Lower lobe of right lung (tissue), 2 donors: ENCODE results near the gene SP3. TPM values are rescaled to one million over a fixed set of nuclear protein-coding genes. Genes with fewer than 3 reads are reported as not detected.

Experiments used
- ATAC-seq, 2 donors: fragments of 200-7000 bp; cut with Tn5 transposase; one replicate each; pipeline ENCODE4 v1.9.1; 2020 to 2022; ENCODE audit warnings: mild to moderate bottlenecking in 2 of 2, moderate library complexity in 2 of 2
- DNase-seq: peaks from one replicate; pipeline ENCODE4 v3.0.0-alpha.2; 2020
- H3K27ac ChIP-seq: fragments of 200-600 bp; one replicate; pipeline ENCODE4 v1.8.0; 2022
- H3K27me3 ChIP-seq: fragments of 200-600 bp; one replicate; pipeline ENCODE4 v1.8.0; 2022; ENCODE audit warnings: low read depth
- H3K36me3 ChIP-seq: fragments of 200-600 bp; one replicate; pipeline ENCODE4 v1.8.0; 2022; ENCODE audit warnings: mild to moderate bottlenecking
- H3K4me1 ChIP-seq: fragments of 200-600 bp; one replicate; pipeline ENCODE4 v1.8.0; 2022
- H3K4me3 ChIP-seq: fragments of 200-600 bp; one replicate; pipeline ENCODE4 v1.8.0; 2022; ENCODE audit warnings: mild to moderate bottlenecking
- H3K9me3 ChIP-seq: fragments of 200-600 bp; one replicate; pipeline ENCODE4 v1.8.0; 2022
- CTCF ChIP-seq: fragments of 200-600 bp; IDR thresholded peaks from one replicate; pipeline ENCODE4 v1.8.0; 2022; ENCODE audit warnings: antibody characterized with exemption, mild to moderate bottlenecking
- intact Hi-C: fragments of 100-400 bp; cut with DNase I; formaldehyde crosslinking; loops from one replicate; pipeline ENCODE4 v1.11.0; 2022
- total RNA-seq: library from RNA; stranded (reverse); fragmentation: NEBNext Ultra II Directional; extraction: Animal tissue kit (Norgen Biotek cat#: 25700); gene quantifications from one replicate; pipeline ENCODE4 v1.2.1, GENCODE V29; 2021
- donor health status: DM: no; HTN: yes; CAD: no; lungs with severe emphysema.

SP3 gene
- total RNA-seq, 1 donor from 2014 or later = 77.0 TPM

GRCh38 chr2:173952267-173953046, 12.7 kb downstream of the SP3 start:
- peaks cover 91% of the 10 kb centered on the region for H3K4me1 ChIP-seq
- peaks cover 35% of the 10 kb centered on the region for H3K36me3 ChIP-seq
- intact Hi-C loops = no loop called here

GRCh38 chr2:173948842-173949241, 16.3 kb downstream of the SP3 start:
- H3K27me3 ChIP-seq = no peaks in the 10 kb centered on the region
- H3K36me3 ChIP-seq = peaks cover 11% of the 10 kb centered on the region
- peaks cover 57% of the 10 kb centered on the region for H3K4me1 ChIP-seq
- no peaks in the 10 kb centered on the region for H3K9me3 ChIP-seq
- no peak for DNase-seq
- H3K4me3 ChIP-seq = no peak overlapping the region
- H3K27ac ChIP-seq = no peak overlapping the region
- no peak for TF ChIP-seq CTCF
- intact Hi-C loops = no loop called here
- ATAC-seq = no peak

More at GRCh38 chr2:173952267-173953046, 12.7 kb downstream of the SP3 start:
- no peak overlapping the region for H3K4me3 ChIP-seq
- no peak overlapping the region for H3K27ac ChIP-seq
- ATAC-seq (no peak), DNase-seq (no peak)
- no peaks in the 10 kb centered on the region for H3K27me3 ChIP-seq
- TF ChIP-seq CTCF = no peak
- H3K9me3 ChIP-seq = no peaks in the 10 kb centered on the region

- Histone ChIP-seq H3K27ac (no peak overlapping the region), H3K27me3 (no peaks in the 10 kb centered on the region), H3K4me1 (peaks cover 56% of the 10 kb centered on the region), H3K4me3 (no peak overlapping the region), H3K9me3 (no peaks in the 10 kb centered on the region), H3K36me3 (peaks cover 5% of the 10 kb centered on the region)
- intact Hi-C loops = no loop called here
- ATAC-seq = no peak
- DNase-seq = no peak
- TF ChIP-seq CTCF = no peak
Measured at GRCh38 chr2:173948198-173948597, 17.0 kb downstream of the SP3 start.

- DNase-seq (no peak), ATAC-seq (no peak)
- Histone ChIP-seq H3K27ac (no peak overlapping the region), H3K4me3 (no peak overlapping the region), H3K4me1 (peaks cover 56% of the 10 kb centered on the region), H3K27me3 (no peaks in the 10 kb centered on the region), H3K36me3 (no peaks in the 10 kb centered on the region), H3K9me3 (no peaks in the 10 kb centered on the region)
- TF ChIP-seq CTCF = no peak
- intact Hi-C loops = no loop called here
Measured at GRCh38 chr2:173947131-173947530, 18.0 kb downstream of the SP3 start.

GRCh38 chr2:173943738-173944137, 21.4 kb downstream of the SP3 start:
- H3K27me3 ChIP-seq = no peaks in the 10 kb centered on the region
- H3K27ac ChIP-seq = no peak overlapping the region
- TF ChIP-seq CTCF = no peak
- DNase-seq = no peak
- H3K36me3 ChIP-seq = no peaks in the 10 kb centered on the region
- no peak overlapping the region for H3K4me3 ChIP-seq
- H3K4me1 ChIP-seq = peaks cover 56% of the 10 kb centered on the region
- intact Hi-C loops = no loop called here
- no peaks in the 10 kb centered on the region for H3K9me3 ChIP-seq
- no peak for ATAC-seq
